A673 (cell line): ENCODE results near the gene LMCD1.

Experiments used
- CTCF ChIP-seq: fragments of 300-800, 200-600 bp; sonication (generic); conservative IDR thresholded peaks from 2 replicates; pipeline ENCODE4 v1.5.1; 2017; ENCODE audit warnings: low read depth, mild to moderate bottlenecking, antibody characterized with exemption, low read length, moderate library complexity, mixed read lengths
- EZH2 ChIP-seq: fragments of 200-600 bp; sonication (generic); IDR thresholded peaks from 2 replicates; pipeline ENCODE4 v1.6.1; 2017; ENCODE audit warnings: borderline replicate concordance, low read depth, mild to moderate bottlenecking, mixed read lengths, antibody characterized with exemption, low read length; ENCODE audit not compliant: poor library complexity, severe bottlenecking

DNA sequence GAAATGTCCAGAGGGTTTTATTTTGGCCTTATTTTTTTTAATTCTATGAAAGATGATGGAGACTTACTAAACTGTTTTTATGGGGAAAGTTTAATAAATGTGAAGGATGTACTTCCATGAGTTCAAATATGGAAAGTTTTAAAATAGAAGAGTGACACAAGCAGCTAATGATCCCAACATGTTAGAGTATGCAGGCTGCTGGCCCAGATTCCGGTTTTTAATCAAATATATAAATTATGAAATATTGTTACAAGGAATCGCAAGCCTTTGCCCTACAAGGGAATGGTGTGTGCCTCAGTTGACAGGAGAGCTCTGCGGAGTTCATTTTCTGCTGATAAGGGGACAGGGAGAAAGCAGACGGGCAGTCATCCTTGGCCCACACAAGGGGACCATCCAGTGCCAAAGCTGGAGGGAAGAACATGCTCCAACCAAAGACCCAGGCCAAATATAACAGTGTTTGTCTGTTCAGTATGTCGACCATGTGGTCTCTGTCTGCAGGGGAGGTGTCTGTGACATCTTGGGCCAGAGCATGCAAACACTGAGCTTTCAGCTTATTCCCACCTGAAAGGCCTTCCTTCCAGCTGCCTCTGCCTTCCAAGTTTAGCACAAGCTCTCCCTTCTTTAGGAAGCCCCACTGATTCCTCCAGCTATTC, 73.2 kb downstream of the LMCD1 start:
- TF ChIP-seq CTCF, result no peak
- TF ChIP-seq EZH2, result no peak
